ENCODE measurements around the gene SUGCT. TPM values are rescaled to one million over a fixed set of nuclear protein-coding genes. Genes with fewer than 3 reads are reported as not detected.

The SUGCT gene
- total and polyA plus RNA-seq, 2 of the 8 experiments (the other 6 are each of a cell fraction or from before 2014, with no cell fraction given), result 2.8 to 5.4 TPM

GRCh38 chr7:40828686-40829600, 694.1 kb downstream of the SUGCT start:
- Histone ChIP-seq H2AK5ac (ENCODE audit: low read depth, low read length) (no peak overlapping the region), H3K79me2 (ENCODE audit: control insufficient read depth in 1 of 2, insufficient read depth in 2 of 2, low read length in 2 of 2) (no peaks in the 10 kb centered on the region), H2AFZ (ENCODE audit: low read length) (no peak overlapping the region), H3K36me3 (ENCODE audit: control insufficient read depth in 2 of 4, insufficient read depth in 4 of 4, low read length in 3 of 4) (no peaks in the 10 kb centered on the region), H2BK20ac (ENCODE audit: low read length) (no peak overlapping the region), H3K4ac (replicated peaks; ENCODE audit: insufficient read length, low read depth, low read length) (no peak overlapping the region), H2BK120ac (replicated peaks; ENCODE audit: low read depth, low read length) (no peak overlapping the region), H3K4me3 (ENCODE audit: extremely low read depth in 1 of 4, insufficient read depth in 2 of 4, low read depth in 3 of 4, low read length in 4 of 4) (no peak overlapping the region), H3K4me2 (ENCODE audit: insufficient read depth in 1 of 2, low read depth in 2 of 2, low read length in 2 of 2) (no peak overlapping the region), H3K23ac (ENCODE audit: insufficient read length) (no peak overlapping the region), H3K56ac (replicated peaks; ENCODE audit: insufficient read length, low read depth, low read length) (no peak overlapping the region), H4K91ac (replicated peaks; ENCODE audit: insufficient read length, low read length) (no peak overlapping the region), H3K27me3 (replicated peaks in 1 of 4; ENCODE audit: control insufficient read depth in 3 of 4, extremely low read depth in 1 of 4, insufficient read depth in 3 of 4, low read length in 3 of 4) (no peaks in the 10 kb centered on the region), H3K9ac (replicated peaks in 1 of 4; ENCODE audit: extremely low read depth in 1 of 4, low read depth in 3 of 4, low read length in 3 of 4) (no peak overlapping the region), H3K14ac (ENCODE audit: insufficient read length) (no peak overlapping the region), H4K20me1 (replicated peaks in 1 of 2; ENCODE audit: control insufficient read depth in 1 of 2, insufficient read depth in 2 of 2, low read length in 2 of 2) (no peaks in the 10 kb centered on the region), H4K5ac (ENCODE audit: insufficient read length, low read depth, low read length) (no peak overlapping the region), H2BK15ac (ENCODE audit: low read length) (no peak overlapping the region), H2BK12ac (ENCODE audit: low read depth, low read length) (no peak overlapping the region), H3K23me2 (ENCODE audit: low read depth, low read length) (no peaks in the 10 kb centered on the region), H4K8ac (ENCODE audit: extremely low read depth, insufficient read depth, low read length) (no peak overlapping the region), H3K18ac (ENCODE audit: extremely low read depth, low read length) (no peak overlapping the region), H3K4me1 (replicated peaks in 1 of 4; ENCODE audit: control insufficient read depth in 3 of 4, insufficient read depth in 4 of 4, low read length in 3 of 4) (peaks cover 8 to 17% (median 13%) of the 10 kb centered on the region in 4 experiments; a peak in 5 of 7 replicates), H3K27ac (ENCODE audit: low read depth, low read length) (no peak overlapping the region), H2BK5ac (ENCODE audit: low read depth, low read length) (no peak overlapping the region), H3K79me1 (ENCODE audit: low read depth, low read length) (no peaks in the 10 kb centered on the region), H3K9me3 (ENCODE audit: insufficient read depth in 2 of 2, low read depth in 1 of 2, low read length in 1 of 2) (no peaks in the 10 kb centered on the region)
- FAIRE-seq, result no peak
- WGBS, 2 experiments (ENCODE audit: extremely low coverage in 1 of 2, insufficient coverage in 1 of 2, insufficient read length in 1 of 2, insufficient replicate concordance in 2 of 2, low coverage in 1 of 2, low lambda C conversion rate in 2 of 2, missing lambda C conversion rate in 1 of 2), result 93% methylated on average over 10 of the region's 10 CpGs; no CpG with 5 or more reads in 1 of the 2 experiments
- CTCF ChIA-PET (ENCODE audit: partially characterized antibody), result interaction anchor here (0.6 kb wide), 1 partner anchor 624 kb away, joined by 3 read pairs; no protein-coding TSS in a partner anchor
- TF ChIP-seq SIX5 (IDR thresholded peaks at IDR 0.05; ENCODE audit: low read depth, low read length) (no peak), SRF (IDR thresholded peaks at IDR 0.05; ENCODE audit: low read depth, low read length) (peak; percentile 13; the same call in 1 of the 2 replicates), TAF1 (IDR thresholded peaks at IDR 0.05; ENCODE audit: low read depth, low read length) (no peak)
- POLR2A ChIA-PET (ENCODE audit: partially characterized antibody), result no interaction called here
- DNase-seq (ENCODE audit: low read depth in 1 of 2, low spot score in 2 of 2), result no peak
